ENCODE measurements around the gene PARL. TPM values are rescaled to one million over a fixed set of nuclear protein-coding genes. Genes with fewer than 3 reads are reported as not detected.
A peak's percentile ranks its signal among the peaks of the same experiment; 100 is the strongest.

The PARL gene
- total and polyA plus RNA-seq, 2 of the 13 experiments (the other 11 are each of a cell fraction or from before 2014, with no cell fraction given) = 46.3 to 58.6 TPM

GRCh38 chr3:183912895-183913579, 28.4 kb upstream of the PARL start (continued):
- TF ChIP-seq MED8 (CRISPR knock-in tag; IDR thresholded peaks at IDR 0.05; ENCODE audit: insufficient replicate concordance) (no peak), MEIS2 (CRISPR knock-in tag; IDR thresholded peaks at IDR 0.05) (no peak), ATF4 (CRISPR knock-in tag; IDR thresholded peaks at IDR 0.05) (0 out of 4 replicates have a peak, but pooled peaks of 1 of the 2 experiments have one; percentile 13), ZNF609 (CRISPR knock-in tag; IDR thresholded peaks at IDR 0.05; ENCODE audit: borderline replicate concordance) (0 out of 2 replicates have a peak, but pooled peaks have one; percentile 13), HNF4A (CRISPR knock-in tag; IDR thresholded peaks at IDR 0.05) (peak; percentile 40; the same call in 1 of the 2 replicates), ETV5 (CRISPR knock-in tag; IDR thresholded peaks at IDR 0.05; ENCODE audit: borderline replicate concordance) (no peak; the same call in 1 of the 2 replicates), FOSL2 (CRISPR knock-in tag; IDR thresholded peaks at IDR 0.05) (no peak), TIGD3 (CRISPR knock-in tag; IDR thresholded peaks at IDR 0.05; ENCODE audit: borderline replicate concordance) (no peak), NAIF1 (CRISPR knock-in tag; IDR thresholded peaks at IDR 0.05; ENCODE audit: borderline replicate concordance) (no peak), ZNF142 (CRISPR knock-in tag; IDR thresholded peaks at IDR 0.05) (no peak), MED13 (CRISPR knock-in tag; IDR thresholded peaks at IDR 0.05) (peak; percentile 41; the same call in 1 of the 2 replicates), MIER2 (CRISPR knock-in tag; IDR thresholded peaks at IDR 0.05) (no peak), PHF8 (CRISPR knock-in tag; IDR thresholded peaks at IDR 0.05) (no peak), GATAD2A (CRISPR knock-in tag; IDR thresholded peaks at IDR 0.05) (peak; percentile 58; the same call in 1 of the 2 replicates)

Measured in HepG2 (cell line).